ENCODE results near the gene MBOAT7. TPM values are rescaled to one million over a fixed set of nuclear protein-coding genes. Genes with fewer than 3 reads are reported as not detected.

The MBOAT7 gene
- total and polyA plus RNA-seq, 2 of the 8 experiments (the other 6 are each of a cell fraction or from before 2014, with no cell fraction given): 85.5 to 90.9 TPM

- no peak overlapping the region for H3K9ac ChIP-seq (replicated peaks in 1 of 4; ENCODE audit: extremely low read depth in 1 of 4, low read depth in 3 of 4, low read length in 3 of 4)
- peaks cover 25 to 45% (median 39%) of the 10 kb centered on the region in 4 experiments for H3K36me3 ChIP-seq (ENCODE audit: control insufficient read depth in 2 of 4, insufficient read depth in 4 of 4, low read length in 3 of 4)
- peaks cover 13% of the 10 kb centered on the region for H3K23me2 ChIP-seq (ENCODE audit: low read depth, low read length)
- CTCF ChIA-PET (ENCODE audit: partially characterized antibody): interaction anchor here (1.0 to 1.9 kb wide), 4 partner anchors 9 to 41 kb away, joined by 3 to 10 read pairs (median 5); no protein-coding TSS in a partner anchor
- H4K8ac ChIP-seq (ENCODE audit: extremely low read depth, insufficient read depth, low read length): no peak overlapping the region
- H3K27me3 ChIP-seq (replicated peaks in 1 of 4; ENCODE audit: control insufficient read depth in 3 of 4, extremely low read depth in 1 of 4, insufficient read depth in 3 of 4, low read length in 3 of 4): no peaks in the 10 kb centered on the region
- H3K27ac ChIP-seq (ENCODE audit: low read depth, low read length): no peak overlapping the region
- WGBS, 2 experiments (ENCODE audit: extremely low coverage in 1 of 2, insufficient coverage in 1 of 2, insufficient read length in 1 of 2, insufficient replicate concordance in 2 of 2, low coverage in 1 of 2, low lambda C conversion rate in 2 of 2, missing lambda C conversion rate in 1 of 2): 89% methylated on average over 3 of the region's 3 CpGs; no CpG with 5 or more reads in 1 of the 2 experiments
- no peak overlapping the region for H3K4ac ChIP-seq (replicated peaks; ENCODE audit: insufficient read length, low read depth, low read length)
- no peaks in the 10 kb centered on the region for H3K9me3 ChIP-seq (ENCODE audit: insufficient read depth in 2 of 2, low read depth in 1 of 2, low read length in 1 of 2)
- POLR2A ChIA-PET (ENCODE audit: partially characterized antibody): interaction anchor here (0.6 to 14.8 kb wide), 10 partner anchors 8 to 264 kb away, joined by 4 to 348 read pairs (median 6); partner anchors contain the start of genes CNOT3 and TMC4
- FAIRE-seq (no peak), DNase-seq (ENCODE audit: low read depth in 1 of 2, low spot score in 2 of 2) (no peak)
- H4K20me1 ChIP-seq (replicated peaks in 1 of 2; ENCODE audit: control insufficient read depth in 1 of 2, insufficient read depth in 2 of 2, low read length in 2 of 2): peaks cover 7 to 17% of the 10 kb centered on the region in 2 experiments
- H3K23ac ChIP-seq (ENCODE audit: insufficient read length): no peak overlapping the region
- H3K18ac ChIP-seq (ENCODE audit: extremely low read depth, low read length): no peak overlapping the region
- H2BK120ac ChIP-seq (replicated peaks; ENCODE audit: low read depth, low read length): no peak overlapping the region
- no peak overlapping the region for H3K14ac ChIP-seq (ENCODE audit: insufficient read length)
- H3K56ac ChIP-seq (replicated peaks; ENCODE audit: insufficient read length, low read depth, low read length): no peak overlapping the region
- peaks cover 10% of the 10 kb centered on the region for H3K79me1 ChIP-seq (ENCODE audit: low read depth, low read length)
- no peak overlapping the region for H2BK12ac ChIP-seq (ENCODE audit: low read depth, low read length)
- H3K4me2 ChIP-seq (ENCODE audit: insufficient read depth in 1 of 2, low read depth in 2 of 2, low read length in 2 of 2): no peak overlapping the region
- H3K79me2 ChIP-seq (ENCODE audit: control insufficient read depth in 1 of 2, insufficient read depth in 2 of 2, low read length in 2 of 2): no peaks in the 10 kb centered on the region
- no peak overlapping the region for H4K5ac ChIP-seq (ENCODE audit: insufficient read length, low read depth, low read length)
- H2AFZ ChIP-seq (ENCODE audit: low read length): no peak overlapping the region
- no peak overlapping the region for H2BK20ac ChIP-seq (ENCODE audit: low read length)
- H2BK5ac ChIP-seq (ENCODE audit: low read depth, low read length): no peak overlapping the region
- H3K4me1 ChIP-seq (replicated peaks in 1 of 4; ENCODE audit: control insufficient read depth in 3 of 4, insufficient read depth in 4 of 4, low read length in 3 of 4): peaks cover 0 to 19% (median 9%) of the 10 kb centered on the region in 4 experiments; a peak in 6 of 7 replicates
- no peak overlapping the region for H3K4me3 ChIP-seq (ENCODE audit: extremely low read depth in 1 of 4, insufficient read depth in 2 of 4, low read depth in 3 of 4, low read length in 4 of 4)
- no peak overlapping the region for H4K91ac ChIP-seq (replicated peaks; ENCODE audit: insufficient read length, low read length)
- TF ChIP-seq BACH1 (IDR thresholded peaks at IDR 0.05; ENCODE audit: low read length) (no peak), ASH2L (IDR thresholded peaks at IDR 0.05; ENCODE audit: low read length) (no peak), TEAD4 (IDR thresholded peaks at IDR 0.05; ENCODE audit: low read depth, low read length) (no peak), CHD1 (IDR thresholded peaks at IDR 0.05; ENCODE audit: low read depth, low read length) (no peak)
- H2BK15ac ChIP-seq (ENCODE audit: low read length): no peak overlapping the region
- H2AK5ac ChIP-seq (ENCODE audit: low read depth, low read length): no peak overlapping the region
Observed at GRCh38 chr19:54156953-54157352, 32.4 kb downstream of the MBOAT7 start.
